Memory B cell (primary cell): ENCODE results near the gene CYP1A2.

Experiments
- ATAC-seq: fragments of 150-1000 bp; cut with Tn5 transposase; 2 replicates; pipeline ENCODE4 v1.10.0; 2021; ENCODE audit warnings: low read depth, mild to moderate bottlenecking, moderate library complexity
- DNase-seq, 2 donors: peaks; one replicate each; pipeline ENCODE4 v3.0.0; 2022; ENCODE audit warnings: low spot score in 2 of 2
- H3K27ac Mint-ChIP-seq: one replicate; pipeline ENCODE4 v1.8.0; 2022; ENCODE audit warnings: mild to moderate bottlenecking, moderate library complexity, mixed read lengths
- H3K27me3 Mint-ChIP-seq: one replicate; pipeline ENCODE4 v1.8.0; 2022; ENCODE audit warnings: mixed read lengths
- H3K36me3 Mint-ChIP-seq: one replicate; pipeline ENCODE4 v1.8.0; 2022; ENCODE audit warnings: mild to moderate bottlenecking, mixed read lengths
- H3K4me1 Mint-ChIP-seq: one replicate; pipeline ENCODE4 v1.8.0; 2022; ENCODE audit warnings: mixed read lengths
- H3K4me3 Mint-ChIP-seq: one replicate; pipeline ENCODE4 v1.8.0; 2022; ENCODE audit warnings: mild to moderate bottlenecking, moderate library complexity, mixed read lengths
- H3K9me3 Mint-ChIP-seq: one replicate; pipeline ENCODE4 v1.8.0; 2022; ENCODE audit warnings: mixed read lengths

Gene CYP1A2

GRCh38 chr15:74748322-74748946, at the start of gene CYP1A2:
Gene CYP1A2 (plus strand): TSS chr15:74748845. CDS start chr15:74749739, 894 bp downstream.
- H3K9me3 Mint-ChIP-seq: no peaks in the 10 kb centered on the region

GRCh38 chr15:74709011-74709410, 39.6 kb upstream of the CYP1A2 start:
- DNase-seq: no peak
- no peak overlapping the region for H3K4me3 Mint-ChIP-seq
- H3K27me3 Mint-ChIP-seq: peaks cover 11% of the 10 kb centered on the region
- no peak overlapping the region for H3K27ac Mint-ChIP-seq
- no peak for ATAC-seq
- no peaks in the 10 kb centered on the region for H3K36me3 Mint-ChIP-seq
- no peaks in the 10 kb centered on the region for H3K4me1 Mint-ChIP-seq
- no peaks in the 10 kb centered on the region for H3K9me3 Mint-ChIP-seq

More at GRCh38 chr15:74748322-74748946, at the start of gene CYP1A2:
- Mint-ChIP-seq H3K36me3 (no peaks in the 10 kb centered on the region), H3K4me1 (no peaks in the 10 kb centered on the region), H3K27ac (no peak within 1 kb of the TSS), H3K27me3 (peaks cover 3% of the 10 kb centered on the region), H3K4me3 (no peak within 1 kb of the TSS)
- no peak for ATAC-seq
- no peak for DNase-seq

GRCh38 chr15:74709892-74710291, 38.8 kb upstream of the CYP1A2 start:
- peaks cover 11% of the 10 kb centered on the region for H3K27me3 Mint-ChIP-seq
- H3K27ac Mint-ChIP-seq: no peak overlapping the region
- no peaks in the 10 kb centered on the region for H3K4me1 Mint-ChIP-seq
- no peak for DNase-seq
- no peak for ATAC-seq
- H3K4me3 Mint-ChIP-seq: no peak overlapping the region
- H3K9me3 Mint-ChIP-seq: no peaks in the 10 kb centered on the region
- H3K36me3 Mint-ChIP-seq: no peaks in the 10 kb centered on the region

- H3K27me3 Mint-ChIP-seq: peaks cover 9% of the 10 kb centered on the region
- DNase-seq (no peak), ATAC-seq (no peak)
- no peaks in the 10 kb centered on the region for H3K9me3 Mint-ChIP-seq
- H3K4me1 Mint-ChIP-seq: no peaks in the 10 kb centered on the region
- H3K36me3 Mint-ChIP-seq: no peaks in the 10 kb centered on the region
- no peak overlapping the region for H3K4me3 Mint-ChIP-seq
- H3K27ac Mint-ChIP-seq: no peak overlapping the region
Observed at GRCh38 chr15:74710319-74711094, 38.1 kb upstream of the CYP1A2 start.

- no peak overlapping the region for H3K27ac Mint-ChIP-seq
- no peaks in the 10 kb centered on the region for H3K4me1 Mint-ChIP-seq
- H3K27me3 Mint-ChIP-seq: peaks cover 5% of the 10 kb centered on the region
- DNase-seq: no peak
- ATAC-seq: no peak
- H3K4me3 Mint-ChIP-seq: no peak overlapping the region
- no peaks in the 10 kb centered on the region for H3K9me3 Mint-ChIP-seq
- no peaks in the 10 kb centered on the region for H3K36me3 Mint-ChIP-seq
Observed at GRCh38 chr15:74712311-74712710, 36.3 kb upstream of the CYP1A2 start.

- Mint-ChIP-seq H3K4me3 (no peak overlapping the region), H3K27me3 (peaks cover under 1% of the 10 kb centered on the region), H3K27ac (no peak overlapping the region), H3K36me3 (no peaks in the 10 kb centered on the region), H3K9me3 (no peaks in the 10 kb centered on the region), H3K4me1 (no peaks in the 10 kb centered on the region)
- no peak for ATAC-seq
- no peak for DNase-seq
Observed at GRCh38 chr15:74716651-74717050, 32.0 kb upstream of the CYP1A2 start.

GRCh38 chr15:74722591-74722990, 26.1 kb upstream of the CYP1A2 start:
- Mint-ChIP-seq H3K27ac (no peak overlapping the region), H3K36me3 (no peaks in the 10 kb centered on the region)
- no peak for ATAC-seq

GRCh38 chr15:74723187-74723586, 25.5 kb upstream of the CYP1A2 start:
- DNase-seq (no peak), ATAC-seq (no peak)
- H3K9me3 Mint-ChIP-seq: no peaks in the 10 kb centered on the region
- peaks cover 19% of the 10 kb centered on the region for H3K27me3 Mint-ChIP-seq
- H3K4me3 Mint-ChIP-seq: no peak overlapping the region
- H3K36me3 Mint-ChIP-seq: no peaks in the 10 kb centered on the region
- H3K27ac Mint-ChIP-seq: no peak overlapping the region
- peaks cover 10% of the 10 kb centered on the region for H3K4me1 Mint-ChIP-seq

More at GRCh38 chr15:74722591-74722990, 26.1 kb upstream of the CYP1A2 start:
- no peak overlapping the region for H3K4me3 Mint-ChIP-seq
- no peak for DNase-seq
- H3K4me1 Mint-ChIP-seq: peaks cover 10% of the 10 kb centered on the region
- no peaks in the 10 kb centered on the region for H3K9me3 Mint-ChIP-seq
- peaks cover 15% of the 10 kb centered on the region for H3K27me3 Mint-ChIP-seq

GRCh38 chr15:74723754-74724334, 24.8 kb upstream of the CYP1A2 start:
- DNase-seq: no peak
- no peaks in the 10 kb centered on the region for H3K9me3 Mint-ChIP-seq
- H3K4me3 Mint-ChIP-seq: no peak overlapping the region
- no peaks in the 10 kb centered on the region for H3K36me3 Mint-ChIP-seq
- no peak overlapping the region for H3K27ac Mint-ChIP-seq
- ATAC-seq: peak; percentile 50
- H3K27me3 Mint-ChIP-seq: peaks cover 19% of the 10 kb centered on the region
- H3K4me1 Mint-ChIP-seq: peaks cover 10% of the 10 kb centered on the region

GRCh38 chr15:74724570-74725224, 23.9 kb upstream of the CYP1A2 start:
- Mint-ChIP-seq H3K27me3 (peaks cover 19% of the 10 kb centered on the region), H3K9me3 (no peaks in the 10 kb centered on the region), H3K36me3 (no peaks in the 10 kb centered on the region), H3K4me1 (peaks cover 10% of the 10 kb centered on the region), H3K4me3 (peak overlapping the region; percentile 81), H3K27ac (no peak overlapping the region)
- DNase-seq (no peak), ATAC-seq (no peak)

- H3K36me3 Mint-ChIP-seq: no peaks in the 10 kb centered on the region
- peak within 1 kb of the TSS; percentile 81 for H3K4me3 Mint-ChIP-seq
- H3K4me1 Mint-ChIP-seq: peaks cover 10% of the 10 kb centered on the region
- peaks cover 25% of the 10 kb centered on the region for H3K27me3 Mint-ChIP-seq
- H3K9me3 Mint-ChIP-seq: no peaks in the 10 kb centered on the region
- ATAC-seq: peak; percentile 27
- H3K27ac Mint-ChIP-seq: no peak within 1 kb of the TSS
- DNase-seq: no peak
Observed at GRCh38 chr15:74725225-74725774, 23.3 kb upstream of the CYP1A2 start, which contains the start of gene CYP1A1. Gene CYP1A1 (minus strand): TSS chr15:74725528. CDS start chr15:74723097, 2,431 bp downstream.

- H3K4me3 Mint-ChIP-seq: peak overlapping the region; percentile 81
- peaks cover 10% of the 10 kb centered on the region for H3K4me1 Mint-ChIP-seq
- H3K9me3 Mint-ChIP-seq: no peaks in the 10 kb centered on the region
- H3K27me3 Mint-ChIP-seq: peaks cover 29% of the 10 kb centered on the region
- DNase-seq: peak; percentile 16 to 46
- ATAC-seq: peak; percentile 62
- H3K36me3 Mint-ChIP-seq: no peaks in the 10 kb centered on the region
- no peak overlapping the region for H3K27ac Mint-ChIP-seq
Observed at GRCh38 chr15:74725845-74726773, 22.5 kb upstream of the CYP1A2 start.

- DNase-seq (no peak), ATAC-seq (no peak)
- no peak overlapping the region for H3K27ac Mint-ChIP-seq
- H3K36me3 Mint-ChIP-seq: no peaks in the 10 kb centered on the region
- H3K27me3 Mint-ChIP-seq: peaks cover 31% of the 10 kb centered on the region
- H3K9me3 Mint-ChIP-seq: no peaks in the 10 kb centered on the region
- peaks cover 10% of the 10 kb centered on the region for H3K4me1 Mint-ChIP-seq
- peak overlapping the region; percentile 81 for H3K4me3 Mint-ChIP-seq
Observed at GRCh38 chr15:74726774-74727164, 21.9 kb upstream of the CYP1A2 start.
